OCI-LY1 (cell line): ENCODE data around the gene ST6GAL1.

Experiments used
- CTCF ChIP-seq: fragments of 200-600 bp; sonication (generic), shearing (Covaris generic); IDR thresholded peaks from 2 replicates; pipeline ENCODE4 v1.5.1; 2017; ENCODE audit warnings: mild to moderate bottlenecking, antibody characterized with exemption, low read length, moderate library complexity, mixed read lengths
- EZH2 ChIP-seq: fragments of 200-600 bp; sonication (generic), shearing (Covaris generic); IDR thresholded peaks from 2 replicates; pipeline ENCODE4 v1.8.0; 2017; ENCODE audit warnings: borderline replicate concordance, mixed run types, mild to moderate bottlenecking, antibody characterized with exemption, low read length, moderate library complexity, mixed read lengths

- TF ChIP-seq CTCF (no peak), EZH2 (no peak)
These were observed 43.4 kb downstream of the ST6GAL1 start for GRCh38 chr3:186973702-186974101.
